Trophoblast cell (in vitro differentiated cells and primary cell): ENCODE data around the gene PNPO.

Experiments
- DNase-seq, 2 donors: peaks; one replicate each; pipeline ENCODE4 v3.0.0-alpha.2; 2016
- H2AFZ ChIP-seq: 2 replicates; pipeline ENCODE4 v1.6.1; 2013; ENCODE audit warnings: low read length, moderate library complexity, mild to moderate bottlenecking; ENCODE audit not compliant: insufficient read depth, poor library complexity
- H2AK5ac ChIP-seq: 2 replicates; pipeline ENCODE4 v1.6.1; 2013; ENCODE audit warnings: mild to moderate bottlenecking, low read length
- H2BK120ac ChIP-seq: 2 replicates; pipeline ENCODE4 v1.6.1; 2013; ENCODE audit warnings: low read length, mild to moderate bottlenecking, moderate library complexity; ENCODE audit not compliant: insufficient read depth, poor library complexity
- H2BK12ac ChIP-seq: 2 replicates; pipeline ENCODE4 v1.6.1; 2013; ENCODE audit warnings: mild to moderate bottlenecking, low read length, moderate library complexity
- H2BK5ac ChIP-seq: 2 replicates; pipeline ENCODE4 v1.6.1; 2013; ENCODE audit warnings: low read length, low read depth, moderate library complexity, mild to moderate bottlenecking; ENCODE audit not compliant: poor library complexity
- H3K14ac ChIP-seq: 2 replicates; pipeline ENCODE4 v1.6.1; 2013; ENCODE audit warnings: mild to moderate bottlenecking, low read length
- H3K18ac ChIP-seq: 2 replicates; pipeline ENCODE4 v1.6.1; 2013; ENCODE audit warnings: mild to moderate bottlenecking, low read length
- H3K23ac ChIP-seq: 2 replicates; pipeline ENCODE4 v1.6.1; 2013; ENCODE audit warnings: low read length
- H3K27ac ChIP-seq: 2 replicates; pipeline ENCODE4 v1.5.1; 2013; ENCODE audit warnings: low read depth, mild to moderate bottlenecking, inconsistent platforms, low read length, moderate library complexity
- H3K27me3 ChIP-seq: 2 replicates; pipeline ENCODE4 v1.6.1; 2013; ENCODE audit warnings: inconsistent platforms, mild to moderate bottlenecking, low read length, moderate library complexity; ENCODE audit not compliant: insufficient read depth
- H3K36me3 ChIP-seq, 2 experiments: 1 replicate in 1 of 2; 2 replicates in 1 of 2; pipeline ENCODE4 v1.6.1; 2013; ENCODE audit warnings: low read length in 2 of 2, mild to moderate bottlenecking in 2 of 2, moderate library complexity in 1 of 2; ENCODE audit not compliant: insufficient read depth in 2 of 2, control insufficient read depth in 1 of 2
- H3K4ac ChIP-seq: 2 replicates; pipeline ENCODE4 v1.6.1; 2013; ENCODE audit warnings: low read depth, mild to moderate bottlenecking, low read length, moderate library complexity
- H3K4me1 ChIP-seq, 2 experiments: 1 replicate in 1 of 2; 2 replicates in 1 of 2; pipeline ENCODE4 v1.6.1; 2013; ENCODE audit warnings: low read length in 2 of 2, mild to moderate bottlenecking in 2 of 2, moderate library complexity in 1 of 2; ENCODE audit not compliant: insufficient read depth in 2 of 2, control insufficient read depth in 1 of 2
- H3K4me2 ChIP-seq: 2 replicates; pipeline ENCODE4 v1.6.1; 2013; ENCODE audit warnings: inconsistent platforms, mild to moderate bottlenecking, low read length, moderate library complexity
- H3K4me3 ChIP-seq: 2 replicates; pipeline ENCODE4 v1.5.1; 2013; ENCODE audit warnings: mild to moderate bottlenecking, low read depth, low read length, inconsistent platforms
- H3K79me1 ChIP-seq: one replicate; pipeline ENCODE4 v1.6.1; 2013; ENCODE audit warnings: low read length
- H3K79me2 ChIP-seq: 2 replicates; pipeline ENCODE4 v1.6.1; 2013; ENCODE audit warnings: low read length, mild to moderate bottlenecking; ENCODE audit not compliant: control insufficient read depth, insufficient read depth, poor library complexity
- H3K9ac ChIP-seq: 2 replicates; pipeline ENCODE4 v1.6.1; 2013; ENCODE audit warnings: mild to moderate bottlenecking, low read length
- H3K9me3 ChIP-seq: 2 replicates; pipeline ENCODE4 v1.6.1; 2013; ENCODE audit warnings: low read depth, mild to moderate bottlenecking, control low read depth, inconsistent platforms, low read length; ENCODE audit not compliant: insufficient read depth
- H4K12ac ChIP-seq: 2 replicates; pipeline ENCODE4 v1.6.1; 2013; ENCODE audit warnings: low read depth, mild to moderate bottlenecking, low read length, moderate library complexity
- H4K8ac ChIP-seq: 2 replicates; pipeline ENCODE4 v1.6.1; 2013; ENCODE audit warnings: low read depth, mild to moderate bottlenecking, low read length, moderate library complexity
- H4K91ac ChIP-seq: one replicate; pipeline ENCODE4 v1.6.1; 2013; ENCODE audit warnings: low read depth, mild to moderate bottlenecking, low read length, moderate library complexity
- WGBS: extraction: QIAGEN DNeasy Blood & Tissue Kit; methylation state at CpG from one replicate; pipeline ENCODE4 v1.1.7; 2013; ENCODE audit warnings: missing lambda C conversion rate; ENCODE audit not compliant: insufficient read length, insufficient coverage; ENCODE audit errors: extremely low coverage; 5-methylcytosine and 5-hydroxymethylcytosine counted together

The PNPO gene

DNA sequence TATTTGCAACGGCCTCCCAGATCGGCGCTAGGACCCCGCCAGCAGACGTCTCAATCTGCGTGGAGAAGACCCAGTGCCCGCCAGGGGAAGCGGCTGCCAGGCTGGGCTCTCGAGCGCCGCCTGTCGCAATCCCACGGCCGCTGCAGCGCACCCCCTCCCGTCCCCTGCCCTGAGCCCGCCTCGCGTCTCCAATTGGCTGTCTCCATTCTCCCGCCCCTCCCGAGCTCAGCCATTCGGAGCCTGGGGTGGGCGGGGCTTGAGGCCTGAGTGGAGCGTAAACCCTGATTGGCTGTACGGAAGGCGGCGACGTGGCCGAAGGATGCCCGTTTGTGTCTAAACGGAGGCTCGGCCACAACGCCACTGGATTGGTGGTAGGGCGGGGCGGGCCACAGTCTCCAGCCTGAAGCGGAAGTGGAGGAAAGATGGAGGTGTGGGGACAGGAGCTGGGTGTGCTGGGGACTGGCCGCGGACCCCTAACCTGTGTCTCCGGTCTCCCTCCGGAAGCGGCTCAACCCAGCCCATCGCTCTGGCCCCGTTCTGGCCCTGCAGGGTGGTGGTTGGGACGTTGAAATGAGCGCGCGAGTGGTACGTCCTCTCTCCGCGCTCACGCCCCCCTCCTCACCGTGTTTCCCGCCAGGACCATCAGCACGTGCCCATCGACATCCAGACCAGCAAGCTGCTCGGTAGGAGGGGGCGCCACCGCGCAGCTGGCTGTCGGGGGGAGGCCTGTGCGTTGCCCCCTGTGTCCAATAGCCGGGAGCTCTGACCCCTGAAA lies 29.5 kb downstream of the PNPO start, which contains the start of gene CDK5RAP3:
Gene CDK5RAP3 (plus strand): TSS at position 389 of the 775 bp plus-strand sequence. CDS start 34 bp downstream, at position 423.
- Histone ChIP-seq H3K14ac (peak within 1 kb of the TSS; percentile 89), H2BK5ac (peak within 1 kb of the TSS; percentile 5), H3K27ac (no peak within 1 kb of the TSS), H2AK5ac (peak within 1 kb of the TSS; percentile 94), H3K4me2 (peak within 1 kb of the TSS; percentile 92), H3K79me2 (peaks cover 4% of the 10 kb centered on the region), H4K8ac (peak within 1 kb of the TSS; percentile 89), H2BK12ac (no peak within 1 kb of the TSS), H3K36me3 (peaks cover 17 to 23% of the 10 kb centered on the region in 2 experiments), H3K18ac (peak within 1 kb of the TSS; percentile 31), H3K79me1 (peaks cover 4% of the 10 kb centered on the region), H4K91ac (peak within 1 kb of the TSS; percentile 53), H3K27me3 (no peaks in the 10 kb centered on the region), H3K4me1 (peaks cover 9 to 14% of the 10 kb centered on the region in 2 experiments), H4K12ac (peak within 1 kb of the TSS; percentile 46), H3K9me3 (peaks cover 2% of the 10 kb centered on the region), H2BK120ac (peak within 1 kb of the TSS; percentile 24), H3K23ac (peak within 1 kb of the TSS; percentile 0), H3K4me3 (peak within 1 kb of the TSS; percentile 89), H2AFZ (peak within 1 kb of the TSS; percentile 67), H3K4ac (peak within 1 kb of the TSS; percentile 87), H3K9ac (peak within 1 kb of the TSS; percentile 87)
- DNase-seq, result peak; percentile 100
- no CpG with 5 or more reads among the region's 62 CpGs for WGBS

- H4K8ac ChIP-seq, result no peak overlapping the region
- no peaks in the 10 kb centered on the region for H3K27me3 ChIP-seq
- H3K27ac ChIP-seq, result no peak overlapping the region
- no peak overlapping the region for H3K9ac ChIP-seq
- no peak overlapping the region for H3K4me2 ChIP-seq
- DNase-seq, result no peak
- no peak overlapping the region for H2BK5ac ChIP-seq
- peaks cover 4% of the 10 kb centered on the region for H3K79me2 ChIP-seq
- no peak overlapping the region for H2AK5ac ChIP-seq
- H3K79me1 ChIP-seq, result peaks cover 4% of the 10 kb centered on the region
- no peak overlapping the region for H3K4me3 ChIP-seq
- no peak overlapping the region for H2BK12ac ChIP-seq
- no peak overlapping the region for H2BK120ac ChIP-seq
- no peak overlapping the region for H3K18ac ChIP-seq
- WGBS, result no CpG with 5 or more reads among the region's 8 CpGs
- no peak overlapping the region for H3K4ac ChIP-seq
- no peak overlapping the region for H4K12ac ChIP-seq
- no peak overlapping the region for H4K91ac ChIP-seq
- no peak overlapping the region for H2AFZ ChIP-seq
- H3K4me1 ChIP-seq, result peaks cover 3 to 7% of the 10 kb centered on the region in 2 experiments
- peaks cover 30 to 38% of the 10 kb centered on the region in 2 experiments for H3K36me3 ChIP-seq
- H3K9me3 ChIP-seq, result peaks cover 2% of the 10 kb centered on the region
- no peak overlapping the region for H3K23ac ChIP-seq
- H3K14ac ChIP-seq, result no peak overlapping the region
These were observed 32.2 kb downstream of the PNPO start for GRCh38 chr17:47973541-47973940.

- Histone ChIP-seq H3K9me3 (peaks cover 4% of the 10 kb centered on the region), H4K12ac (no peak overlapping the region), H2BK12ac (no peak overlapping the region), H2BK120ac (no peak overlapping the region), H3K79me2 (peaks cover 4% of the 10 kb centered on the region), H3K14ac (no peak overlapping the region), H3K4me3 (no peak overlapping the region), H3K27ac (no peak overlapping the region), H2AK5ac (no peak overlapping the region), H3K9ac (no peak overlapping the region), H3K4ac (no peak overlapping the region), H3K18ac (no peak overlapping the region), H3K36me3 (peaks cover 39 to 52% of the 10 kb centered on the region in 2 experiments), H3K27me3 (no peaks in the 10 kb centered on the region), H3K23ac (no peak overlapping the region), H3K4me1 (peaks cover 3 to 7% of the 10 kb centered on the region in 2 experiments), H2AFZ (no peak overlapping the region), H4K8ac (no peak overlapping the region), H3K4me2 (no peak overlapping the region), H4K91ac (no peak overlapping the region), H2BK5ac (no peak overlapping the region), H3K79me1 (peaks cover 4% of the 10 kb centered on the region)
- no CpG with 5 or more reads among the region's 15 CpGs for WGBS
- no peak for DNase-seq
These were observed 33.9 kb downstream of the PNPO start for GRCh38 chr17:47975189-47975822.

DNA sequence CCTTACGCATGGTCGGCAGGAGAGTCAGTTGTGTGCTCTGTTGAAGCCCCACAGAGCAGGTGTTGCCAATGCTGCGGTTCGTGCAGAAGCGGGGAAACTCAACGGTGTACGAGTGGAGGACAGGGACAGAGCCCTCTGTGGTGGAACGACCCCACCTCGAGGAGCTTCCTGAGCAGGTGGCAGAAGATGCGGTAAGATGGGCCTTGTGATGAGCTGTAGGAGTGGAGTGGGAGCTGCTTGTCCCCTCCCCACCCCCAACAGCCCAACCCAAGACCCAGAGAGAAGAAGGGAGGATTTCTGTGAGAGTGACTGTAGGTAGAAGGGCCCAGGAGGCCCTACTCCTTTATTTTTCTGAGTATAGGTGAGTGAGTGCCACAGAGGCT lies 34.4 kb downstream of the PNPO start:
- Histone ChIP-seq H3K9ac (no peak overlapping the region), H3K4me2 (no peak overlapping the region), H2AK5ac (no peak overlapping the region), H3K18ac (no peak overlapping the region), H3K4ac (no peak overlapping the region), H3K9me3 (peaks cover 4% of the 10 kb centered on the region), H3K4me3 (no peak overlapping the region), H3K14ac (no peak overlapping the region), H2BK12ac (no peak overlapping the region), H3K27me3 (no peaks in the 10 kb centered on the region), H2BK5ac (no peak overlapping the region), H3K4me1 (peaks cover 3 to 5% of the 10 kb centered on the region in 2 experiments), H3K27ac (no peak overlapping the region), H4K8ac (no peak overlapping the region), H4K12ac (no peak overlapping the region), H3K23ac (no peak overlapping the region), H3K36me3 (peaks cover 43 to 57% of the 10 kb centered on the region in 2 experiments), H4K91ac (no peak overlapping the region), H2BK120ac (no peak overlapping the region), H3K79me1 (peaks cover 4% of the 10 kb centered on the region), H3K79me2 (peaks cover 4% of the 10 kb centered on the region), H2AFZ (no peak overlapping the region)
- WGBS, result no CpG with 5 or more reads among the region's 10 CpGs
- no peak for DNase-seq
